HG03039 (cell line): ENCODE results near the gene ZFAND3.
"Not testable (repeated sequence)": the region's sequence is repeated elsewhere in the genome, so short reads cannot be mapped to it uniquely, and the experiment has no call there.

ENCODE experiments used
- ATAC-seq: cut with Tn5 transposase; IDR thresholded peaks from one replicate; pipeline ENCODE4 v1.9.1; 2021; ENCODE audit warnings: mild to moderate bottlenecking, moderate library complexity; ENCODE audit not compliant: unreplicated experiment

Gene ZFAND3

GRCh38 chr6:37990762-37991525 is 171.4 kb downstream of the ZFAND3 start:
- no peak for ATAC-seq

- ATAC-seq: no peak
These were observed 173.2 kb downstream of the ZFAND3 start for GRCh38 chr6:37992749-37993148.

GRCh38 chr6:37993194-37993593 is 173.7 kb downstream of the ZFAND3 start:
- not testable (repeated sequence) for ATAC-seq

- ATAC-seq: no peak
These were observed 174.1 kb downstream of the ZFAND3 start for GRCh38 chr6:37993596-37993995.

- ATAC-seq: no peak
These were observed 174.7 kb downstream of the ZFAND3 start for GRCh38 chr6:37994223-37994622.

GRCh38 chr6:37998366-37998765 is 178.8 kb downstream of the ZFAND3 start:
- no peak for ATAC-seq

- no peak for ATAC-seq
These were observed 181.9 kb downstream of the ZFAND3 start for GRCh38 chr6:38001386-38001785.

- no peak for ATAC-seq
These were observed 185.4 kb downstream of the ZFAND3 start for GRCh38 chr6:38004908-38005307.

- no peak for ATAC-seq
These were observed 192.4 kb downstream of the ZFAND3 start for GRCh38 chr6:38011937-38012336.

GRCh38 chr6:38012573-38012972 is 193.0 kb downstream of the ZFAND3 start:
- no peak for ATAC-seq

- ATAC-seq: no peak
These were observed 195.8 kb downstream of the ZFAND3 start for GRCh38 chr6:38015341-38015740.

- ATAC-seq: no peak
These were observed 197.3 kb downstream of the ZFAND3 start for GRCh38 chr6:38016824-38017223.

GRCh38 chr6:38018755-38019165 is 199.2 kb downstream of the ZFAND3 start:
- no peak for ATAC-seq

- ATAC-seq: no peak
These were observed 201.1 kb downstream of the ZFAND3 start for GRCh38 chr6:38020593-38020992.

- no peak for ATAC-seq
These were observed 201.5 kb downstream of the ZFAND3 start for GRCh38 chr6:38021029-38021428.

- ATAC-seq: no peak
These were observed 202.0 kb downstream of the ZFAND3 start for GRCh38 chr6:38021571-38021970.

- ATAC-seq: no peak
These were observed 203.2 kb downstream of the ZFAND3 start for GRCh38 chr6:38022688-38023087.

GRCh38 chr6:38024908-38025307 is 205.4 kb downstream of the ZFAND3 start:
- ATAC-seq: no peak

- no peak for ATAC-seq
These were observed 205.9 kb downstream of the ZFAND3 start for GRCh38 chr6:38025451-38025850.

- ATAC-seq: no peak
These were observed 208.3 kb downstream of the ZFAND3 start for GRCh38 chr6:38027685-38028373.

GRCh38 chr6:38030380-38030779 is 210.9 kb downstream of the ZFAND3 start:
- ATAC-seq: no peak

- ATAC-seq: no peak
These were observed 213.3 kb downstream of the ZFAND3 start for GRCh38 chr6:38032797-38033196.
